HG02852 (cell line): ENCODE results near the gene MAD2L2.

Experiments used
- ATAC-seq: cut with Tn5 transposase; IDR thresholded peaks from one replicate; pipeline ENCODE4 v1.9.1; 2021; ENCODE audit warnings: mild to moderate bottlenecking, moderate library complexity; ENCODE audit not compliant: unreplicated experiment

Gene MAD2L2

GRCh38 chr1:11638121-11638520 is 42.8 kb downstream of the MAD2L2 start:
- no peak for ATAC-seq

DNA sequence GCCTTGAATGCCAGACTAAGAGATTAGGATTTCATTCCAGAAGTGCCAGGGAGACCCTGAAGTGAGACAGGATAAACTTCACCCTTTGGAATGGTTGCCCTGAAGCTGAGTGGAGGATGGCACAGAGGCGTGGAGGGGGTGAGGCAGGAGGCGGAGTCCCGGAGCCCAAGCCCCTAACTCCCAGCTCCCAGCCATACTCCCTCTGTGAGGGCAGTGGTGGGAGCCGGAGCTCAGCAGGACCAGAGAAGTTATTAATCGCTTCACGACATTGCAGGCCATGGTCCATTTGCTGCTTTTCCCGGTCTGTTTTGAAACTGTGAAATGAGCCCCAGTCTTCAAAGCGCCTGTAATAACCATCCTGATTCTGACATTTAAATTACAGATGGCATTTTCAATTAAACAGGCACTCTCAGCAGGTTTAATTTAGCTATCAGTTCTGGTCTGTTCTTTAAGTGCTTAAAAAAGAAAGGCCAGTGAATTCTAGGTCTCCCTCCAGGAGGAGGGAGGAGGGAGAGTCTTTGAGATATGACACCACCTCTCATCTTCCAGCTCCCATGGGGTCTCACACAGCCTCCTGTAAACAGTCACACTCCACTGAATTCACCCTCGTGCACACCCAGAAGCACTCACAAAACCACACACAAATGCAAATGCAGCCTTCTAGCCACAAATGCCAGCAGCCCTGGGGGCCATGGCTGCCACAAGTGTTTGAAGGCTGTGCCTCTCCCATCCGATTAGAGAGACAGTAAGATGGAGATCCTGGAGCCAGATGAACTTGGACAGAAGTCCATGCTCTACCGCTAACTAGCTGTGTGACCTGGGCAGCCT is 46.4 kb downstream of the MAD2L2 start:
- no peak for ATAC-seq

- ATAC-seq: no peak
Measured at GRCh38 chr1:11629184-11630016, 51.5 kb downstream of the MAD2L2 start.

GRCh38 chr1:11628767-11629166 is 52.2 kb downstream of the MAD2L2 start:
- no peak for ATAC-seq

DNA sequence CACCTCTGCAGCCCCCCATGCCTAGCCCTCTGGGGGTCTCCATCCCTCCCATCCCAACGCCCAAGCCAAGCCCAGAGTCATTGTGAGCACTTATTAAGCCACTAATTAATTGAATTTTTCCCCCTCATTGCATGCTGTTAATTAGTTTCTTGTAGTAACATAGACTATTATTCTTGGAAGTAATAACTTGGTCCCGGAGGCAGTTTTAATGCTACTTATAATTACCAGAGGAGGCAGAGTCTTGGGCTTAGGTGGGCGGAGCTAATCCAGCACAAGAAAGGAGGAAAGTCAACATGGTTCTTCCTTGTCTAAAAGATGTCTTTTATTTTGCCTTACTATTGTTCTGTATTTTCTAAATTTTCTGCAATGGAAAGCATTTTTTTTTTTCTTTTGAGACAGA is 54.4 kb downstream of the MAD2L2 start:
- ATAC-seq: no peak
